ENCODE results near the gene PHLDA1. TPM values are rescaled to one million over a fixed set of nuclear protein-coding genes. Genes with fewer than 3 reads are reported as not detected.
A peak's percentile ranks its signal among the peaks of the same experiment; 100 is the strongest.

Gene PHLDA1
- total RNA-seq, 2 donors from 2014 or later = 4.9 to 5.8 TPM

DNA sequence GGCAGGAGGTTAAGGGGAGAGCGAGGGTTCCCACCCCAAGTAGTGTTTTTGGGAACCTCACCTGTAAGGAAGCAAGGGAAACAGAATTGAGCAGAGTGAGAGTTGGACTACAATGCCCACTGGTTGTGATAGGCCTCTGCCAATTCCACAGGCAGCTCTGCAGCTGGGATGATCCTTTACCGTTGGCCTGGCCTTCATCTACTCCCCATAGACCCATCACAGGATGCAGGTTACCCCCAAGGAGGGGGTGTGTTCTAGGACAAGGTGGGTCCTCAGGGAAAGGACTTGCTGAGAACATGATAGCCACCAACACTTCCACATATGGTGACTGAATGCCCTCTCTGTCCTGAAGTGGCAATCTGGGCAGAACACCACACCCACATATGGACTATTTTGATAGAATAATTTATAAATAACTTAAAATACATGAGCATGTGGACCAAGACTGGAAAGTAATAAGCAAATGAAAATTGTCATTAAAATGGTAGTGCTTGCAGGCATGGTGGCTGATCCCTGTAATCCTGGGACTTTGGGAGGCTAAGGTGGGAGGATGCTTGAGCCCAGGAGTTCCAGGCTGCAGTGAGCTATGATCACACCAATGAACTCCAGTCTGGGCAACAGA lies 8.4 kb downstream of the PHLDA1 start:
- ATAC-seq (no peak), DNase-seq (no peak)
- intact Hi-C loops (cut with DNase I, micrococcal nuclease) = no loop called here

GRCh38 chr12:76022506-76022905 lies 9.1 kb downstream of the PHLDA1 start:
- intact Hi-C loops (cut with DNase I, micrococcal nuclease) = no loop called here

GRCh38 chr12:76020731-76021672 lies 10.6 kb downstream of the PHLDA1 start:
- ATAC-seq = peak; percentile 54
- intact Hi-C loops (cut with DNase I, micrococcal nuclease) = no loop called here
- DNase-seq = no peak

More at GRCh38 chr12:76022506-76022905, 9.1 kb downstream of the PHLDA1 start:
- no peak for DNase-seq
- no peak for ATAC-seq

DNA sequence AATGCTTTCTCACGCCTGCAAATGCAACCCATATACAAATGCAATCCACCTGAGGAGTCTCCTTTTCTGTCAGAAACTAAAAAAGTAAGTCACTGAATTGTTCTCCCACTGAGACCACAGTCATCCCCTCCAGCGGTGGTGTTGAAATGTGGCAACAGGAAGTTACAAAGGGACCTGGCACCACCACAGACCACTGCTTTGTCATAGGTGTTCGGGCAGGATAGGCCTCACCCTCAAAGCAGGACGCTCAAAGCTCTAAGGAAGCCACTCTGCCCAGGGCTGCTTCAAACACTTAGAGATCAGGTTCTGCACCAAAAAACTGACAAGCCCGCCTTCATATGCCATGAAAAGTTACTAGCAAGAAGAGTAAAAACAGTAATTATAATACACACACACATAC lies 11.3 kb downstream of the PHLDA1 start:
- intact Hi-C loops (cut with DNase I, micrococcal nuclease) = no loop called here
- DNase-seq = no peak
- ATAC-seq = peak; percentile 40

DNA sequence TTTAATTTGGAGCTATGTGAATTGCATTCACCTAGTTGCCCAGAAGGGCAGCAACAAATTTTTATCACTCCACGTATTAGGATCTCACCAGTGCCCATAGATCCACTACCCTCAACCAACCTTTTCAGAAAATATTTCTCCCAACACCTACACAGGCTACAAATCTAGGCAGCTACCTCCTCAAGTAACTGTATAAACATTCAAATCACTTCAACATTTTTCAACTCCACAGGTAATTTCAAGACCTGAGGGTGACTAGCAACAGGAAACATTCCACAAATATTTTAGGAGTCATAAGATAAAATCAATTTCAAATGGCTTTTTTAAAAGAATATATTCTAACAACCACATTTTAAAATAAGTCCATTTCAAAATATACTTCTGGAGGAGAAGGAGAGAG lies 12.9 kb downstream of the PHLDA1 start:
- intact Hi-C loops (cut with DNase I, micrococcal nuclease) = no loop called here
- ATAC-seq = no peak
- no peak for DNase-seq

DNA sequence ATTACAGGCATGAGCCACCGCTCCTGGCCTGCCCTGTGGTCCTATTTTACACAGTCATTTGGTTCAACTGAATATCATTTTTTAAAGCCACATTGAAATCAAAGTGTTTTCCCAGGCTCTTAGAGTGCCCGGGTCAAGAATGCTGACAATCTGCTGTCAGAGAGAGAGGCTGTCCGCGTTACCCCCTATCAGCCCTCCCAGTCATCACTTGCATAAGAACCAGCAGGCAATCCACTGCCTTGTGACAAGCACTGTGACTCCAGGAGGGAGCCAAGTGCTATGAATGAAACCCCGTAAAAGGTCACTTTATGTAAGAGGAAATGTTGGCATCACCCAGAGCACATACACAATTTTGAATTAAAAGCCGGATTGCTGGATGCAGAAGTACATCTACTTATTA lies 13.5 kb downstream of the PHLDA1 start:
- no peak for DNase-seq
- ATAC-seq = no peak
- intact Hi-C loops (cut with DNase I, micrococcal nuclease) = no loop called here

DNA sequence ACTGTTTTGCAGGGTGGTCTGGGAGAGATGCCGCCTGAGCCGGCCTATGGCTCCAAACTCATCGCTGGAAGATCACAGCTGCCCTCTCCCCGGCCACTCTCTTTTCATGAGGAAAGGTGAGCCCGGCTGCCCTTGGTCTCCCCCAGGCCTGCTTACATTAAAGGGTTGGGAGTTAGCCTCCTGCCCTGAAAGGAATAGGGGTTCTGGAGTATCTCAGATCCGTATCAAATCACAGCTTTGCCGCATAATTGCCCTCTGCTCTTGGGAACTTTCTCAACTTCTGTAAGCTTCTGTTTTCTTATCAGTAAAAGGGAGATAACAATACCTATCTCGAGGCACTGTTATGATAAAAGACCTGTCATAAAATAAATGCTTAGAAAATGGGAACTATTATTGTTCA lies 17.6 kb downstream of the PHLDA1 start:
- DNase-seq (no peak), ATAC-seq (peak; percentile 79)
- intact Hi-C loops (cut with DNase I, micrococcal nuclease) = no loop called here

- ATAC-seq (no peak), DNase-seq (no peak)
- intact Hi-C loops (cut with DNase I, micrococcal nuclease) = no loop called here
Measured at GRCh38 chr12:76013603-76014002, 18.0 kb downstream of the PHLDA1 start.

DNA sequence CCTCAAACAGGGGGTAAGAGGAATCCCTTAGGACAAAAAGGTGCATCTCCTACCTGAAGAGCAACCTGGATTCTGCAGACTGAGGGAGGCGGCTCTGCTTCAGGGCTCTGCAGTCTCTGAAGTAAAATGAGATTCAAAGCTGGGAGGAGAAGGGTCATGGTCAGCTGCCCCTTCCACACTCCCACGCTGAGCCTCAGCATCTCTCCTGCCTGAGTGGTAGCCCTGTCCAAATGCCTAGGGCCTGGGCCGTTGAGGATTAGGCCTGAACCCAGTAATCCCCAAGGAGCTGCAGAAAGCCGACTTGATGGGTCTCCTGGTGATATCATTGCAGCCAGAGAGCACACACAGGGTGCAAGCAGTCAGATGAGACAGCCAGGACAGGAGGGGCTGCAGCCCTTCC lies 18.9 kb downstream of the PHLDA1 start:
- ATAC-seq = no peak
- DNase-seq = no peak
- intact Hi-C loops (cut with DNase I, micrococcal nuclease) = no loop called here

DNA sequence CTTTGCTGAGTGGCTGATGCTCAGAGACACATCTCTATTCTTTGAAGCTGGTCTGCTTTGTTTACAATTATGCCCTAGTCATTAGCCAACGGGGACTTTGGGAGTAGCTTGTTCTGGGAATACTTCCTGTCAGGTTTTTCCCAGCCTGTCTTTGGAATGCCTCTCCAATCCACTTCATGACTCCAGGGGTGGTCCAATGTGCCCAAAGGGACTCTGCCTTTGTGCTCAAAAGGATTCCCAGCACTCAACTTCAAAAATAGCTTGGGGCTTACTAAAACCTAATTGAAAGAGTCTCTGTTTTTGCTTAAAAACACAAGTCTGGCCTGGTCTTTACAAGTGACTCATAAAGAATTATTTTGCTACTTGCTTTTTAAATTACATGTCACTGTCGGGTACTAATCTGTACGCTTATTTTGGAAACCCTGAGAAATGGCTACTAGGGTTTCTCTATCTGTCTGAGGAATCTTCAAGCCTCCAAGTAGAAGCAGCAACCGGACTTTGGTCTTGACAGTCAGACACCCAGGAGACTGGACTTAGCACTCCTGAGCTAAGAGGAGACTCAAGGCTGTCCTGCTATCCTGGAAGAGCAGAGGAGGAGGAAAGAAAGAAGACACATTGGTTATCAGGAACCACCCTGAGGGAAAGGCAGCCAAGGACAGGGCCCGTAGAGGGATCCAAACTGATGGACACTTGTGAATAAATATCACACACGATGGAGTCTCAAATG lies 20.7 kb downstream of the PHLDA1 start:
- ATAC-seq (peak; percentile 46), DNase-seq (no peak)
- intact Hi-C loops (cut with DNase I, micrococcal nuclease) = no loop called here

DNA sequence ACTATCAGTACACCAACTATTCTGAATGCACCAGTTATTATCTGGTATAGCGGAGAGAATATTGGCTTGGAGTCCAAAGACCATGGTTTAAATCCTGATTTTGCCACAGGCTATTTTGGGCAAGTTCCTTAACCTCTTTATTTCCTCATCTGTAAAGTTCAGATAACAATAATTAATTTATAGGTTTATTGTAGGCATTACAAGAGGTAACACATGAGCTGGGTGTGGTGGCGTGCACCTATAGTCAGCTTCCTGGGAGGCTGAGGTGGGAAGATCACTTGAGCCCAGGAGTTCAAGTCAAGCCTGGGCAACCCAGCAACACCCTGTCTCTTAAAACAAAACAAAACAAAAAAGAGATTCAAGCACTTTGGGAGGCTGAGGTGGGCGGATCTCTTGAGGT lies 23.1 kb downstream of the PHLDA1 start:
- intact Hi-C loops (cut with DNase I, micrococcal nuclease) = no loop called here
- no peak for DNase-seq
- no peak for ATAC-seq

- intact Hi-C loops (cut with DNase I, micrococcal nuclease) = no loop called here
- DNase-seq = no peak
- no peak for ATAC-seq
Measured at GRCh38 chr12:76007640-76008039, 23.9 kb downstream of the PHLDA1 start.

- DNase-seq (no peak), ATAC-seq (no peak)
- intact Hi-C loops (cut with DNase I, micrococcal nuclease) = no loop called here
Measured at GRCh38 chr12:76006028-76006925, 25.3 kb downstream of the PHLDA1 start.

GRCh38 chr12:76003355-76003638 lies 28.3 kb downstream of the PHLDA1 start:
- ATAC-seq (no peak), DNase-seq (no peak)
- intact Hi-C loops (cut with DNase I, micrococcal nuclease) = no loop called here

- DNase-seq = no peak
- intact Hi-C loops (cut with DNase I, micrococcal nuclease) = no loop called here
- ATAC-seq = no peak
Measured at GRCh38 chr12:76002598-76003354, 28.8 kb downstream of the PHLDA1 start.

DNA sequence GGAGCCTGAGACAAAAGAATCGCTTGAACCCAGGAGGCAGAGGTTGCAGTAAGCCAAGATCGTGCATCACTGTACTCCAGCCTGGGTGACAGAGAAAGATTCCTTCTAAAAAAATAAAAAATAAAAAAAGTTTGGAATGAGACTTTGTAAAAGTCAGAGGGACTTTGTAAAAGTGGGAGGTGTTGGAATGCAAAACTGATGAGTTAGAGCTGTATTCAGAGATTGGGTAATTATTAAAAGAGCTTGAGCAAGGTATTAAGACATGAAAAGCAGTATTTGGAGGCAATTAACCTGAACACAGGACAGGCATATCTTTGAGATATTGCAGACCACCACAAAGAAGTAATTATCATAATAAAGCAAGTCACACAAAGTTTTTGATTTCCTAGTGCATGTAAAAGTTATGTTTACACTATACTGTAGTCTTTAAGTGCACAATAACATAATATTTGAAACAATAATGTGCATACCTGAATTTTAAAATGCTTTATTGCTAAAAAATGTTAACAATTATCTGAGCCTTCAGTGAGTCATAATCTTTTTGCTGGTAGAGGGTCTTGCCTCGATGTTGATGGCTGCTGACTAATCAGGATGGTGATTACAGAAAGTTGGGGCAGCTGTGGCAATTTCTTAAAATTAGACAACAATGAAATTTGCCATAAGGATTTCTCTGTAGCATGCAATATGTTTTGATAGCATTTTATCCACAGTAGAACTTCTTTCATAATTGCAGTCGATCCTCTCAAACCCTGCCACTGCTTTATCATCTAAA lies 33.1 kb downstream of the PHLDA1 start:
- intact Hi-C loops (cut with DNase I, micrococcal nuclease) = no loop called here
- ATAC-seq (no peak), DNase-seq (no peak)

GRCh38 chr12:75997658-75998057 lies 33.9 kb downstream of the PHLDA1 start:
- DNase-seq = no peak
- intact Hi-C loops (cut with DNase I, micrococcal nuclease) = no loop called here

More at GRCh38 chr12:75997658-75998057, 33.9 kb downstream of the PHLDA1 start:
- ATAC-seq = no peak

All from left colon (tissue), 2 donors.